OCI-LY3 (cell line): ENCODE data around the gene ATXN2.

Experiments used
- CTCF ChIP-seq: fragments of 200-600, 300-600 bp; sonication (generic); IDR thresholded peaks from 2 replicates; pipeline ENCODE4 v1.5.1; 2014; ENCODE audit warnings: antibody characterized with exemption, low read length, low read depth
- EZH2phosphoT487 ChIP-seq: fragments of 200-600 bp; shearing (Covaris generic); IDR thresholded peaks from 2 replicates; pipeline ENCODE4 v1.6.1; 2018; ENCODE audit warnings: antibody characterized with exemption, mixed run types, low read depth

- no peak for TF ChIP-seq CTCF
- no peak for TF ChIP-seq EZH2phosphoT487
These were observed 27.1 kb upstream of the ATXN2 start for GRCh38 chr12:111626230-111626629.
